ENCODE measurements around the gene NUP98.

Gene NUP98

GRCh38 chr11:3722100-3722499 lies 75.3 kb downstream of the NUP98 start:
- DNase-seq, result no peak
- H2BK12ac ChIP-seq (ENCODE audit: low read length), result no peak overlapping the region
- H3K79me1 ChIP-seq (ENCODE audit: low read length), result no peaks in the 10 kb centered on the region
- no peaks in the 10 kb centered on the region for H3K9me3 ChIP-seq (ENCODE audit: insufficient read depth, low read depth, low read length)
- H4K8ac ChIP-seq (ENCODE audit: low read depth, low read length), result no peak overlapping the region
- no peak overlapping the region for H4K91ac ChIP-seq (ENCODE audit: low read depth, low read length)
- no peak overlapping the region for H3K18ac ChIP-seq (ENCODE audit: low read length)
- no peak overlapping the region for H2BK120ac ChIP-seq (ENCODE audit: insufficient read depth, low read length, poor library complexity)
- no peak overlapping the region for H3K23ac ChIP-seq (ENCODE audit: low read length)
- no peak overlapping the region for H2AK5ac ChIP-seq (ENCODE audit: low read length)
- peaks cover 27 to 30% of the 10 kb centered on the region in 2 experiments for H3K36me3 ChIP-seq (ENCODE audit: control insufficient read depth in 1 of 2, insufficient read depth in 2 of 2, low read length in 2 of 2)
- no peak overlapping the region for H2BK5ac ChIP-seq (ENCODE audit: low read depth, low read length, poor library complexity)
- H3K79me2 ChIP-seq (ENCODE audit: control insufficient read depth, insufficient read depth, low read length, poor library complexity), result no peaks in the 10 kb centered on the region
- no peaks in the 10 kb centered on the region for H3K27me3 ChIP-seq (ENCODE audit: insufficient read depth, low read length)
- H3K4me1 ChIP-seq (ENCODE audit: control insufficient read depth in 1 of 2, insufficient read depth in 2 of 2, low read length in 2 of 2), result no peaks in the 10 kb centered on the region
- H3K4me3 ChIP-seq (ENCODE audit: low read depth, low read length), result no peak overlapping the region
- H3K14ac ChIP-seq (ENCODE audit: low read length), result no peak overlapping the region
- H3K4ac ChIP-seq (ENCODE audit: low read depth, low read length), result no peak overlapping the region
- no peak overlapping the region for H3K4me2 ChIP-seq (ENCODE audit: low read length)
- no CpG with 5 or more reads among the region's 2 CpGs for WGBS (ENCODE audit: extremely low coverage, insufficient coverage, insufficient read length)
- no peak overlapping the region for H4K12ac ChIP-seq (ENCODE audit: low read depth, low read length)
- H3K9ac ChIP-seq (ENCODE audit: low read length), result no peak overlapping the region
- no peak overlapping the region for H2AFZ ChIP-seq (ENCODE audit: insufficient read depth, low read length, poor library complexity)
- no peak overlapping the region for H3K27ac ChIP-seq (ENCODE audit: low read depth, low read length)

DNA sequence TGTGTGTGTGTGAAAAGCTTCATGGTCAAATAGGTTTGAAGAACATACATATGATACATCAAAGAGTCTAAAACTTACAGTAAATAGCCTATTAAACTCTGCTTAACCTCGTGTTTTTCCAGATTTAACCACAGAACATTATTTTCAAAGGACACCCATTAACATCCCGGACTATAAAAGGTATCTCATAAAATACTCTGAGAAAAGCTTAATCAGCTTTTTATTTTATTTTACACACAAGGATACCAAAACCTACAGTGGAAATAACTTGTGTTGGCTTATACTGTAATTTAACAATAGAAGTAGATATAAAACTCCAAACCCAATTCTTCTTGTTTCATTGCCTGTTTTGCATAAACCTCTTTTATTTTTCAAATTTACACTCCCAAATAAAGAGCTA lies 76.4 kb downstream of the NUP98 start:
- no CpG with 5 or more reads among the region's 2 CpGs for WGBS (ENCODE audit: extremely low coverage, insufficient coverage, insufficient read length)
- Histone ChIP-seq H3K36me3 (ENCODE audit: control insufficient read depth in 1 of 2, insufficient read depth in 2 of 2, low read length in 2 of 2) (peaks cover 31 to 35% of the 10 kb centered on the region in 2 experiments), H3K4ac (ENCODE audit: low read depth, low read length) (no peak overlapping the region)

GRCh38 chr11:3712274-3712673 lies 85.1 kb downstream of the NUP98 start:
- Histone ChIP-seq H3K27ac (ENCODE audit: low read depth, low read length) (no peak overlapping the region), H3K14ac (ENCODE audit: low read length) (no peak overlapping the region), H3K18ac (ENCODE audit: low read length) (no peak overlapping the region), H2BK120ac (ENCODE audit: insufficient read depth, low read length, poor library complexity) (no peak overlapping the region), H2BK5ac (ENCODE audit: low read depth, low read length, poor library complexity) (no peak overlapping the region), H3K9ac (ENCODE audit: low read length) (no peak overlapping the region), H3K4me1 (ENCODE audit: control insufficient read depth in 1 of 2, insufficient read depth in 2 of 2, low read length in 2 of 2) (no peaks in the 10 kb centered on the region), H3K4me2 (ENCODE audit: low read length) (no peak overlapping the region), H3K79me1 (ENCODE audit: low read length) (no peaks in the 10 kb centered on the region), H4K91ac (ENCODE audit: low read depth, low read length) (no peak overlapping the region), H3K79me2 (ENCODE audit: control insufficient read depth, insufficient read depth, low read length, poor library complexity) (no peaks in the 10 kb centered on the region), H2BK12ac (ENCODE audit: low read length) (no peak overlapping the region), H3K4me3 (ENCODE audit: low read depth, low read length) (no peak overlapping the region), H2AK5ac (ENCODE audit: low read length) (no peak overlapping the region), H3K4ac (ENCODE audit: low read depth, low read length) (no peak overlapping the region), H3K36me3 (ENCODE audit: control insufficient read depth in 1 of 2, insufficient read depth in 2 of 2, low read length in 2 of 2) (peaks cover 29 to 38% of the 10 kb centered on the region in 2 experiments), H2AFZ (ENCODE audit: insufficient read depth, low read length, poor library complexity) (no peak overlapping the region), H3K23ac (ENCODE audit: low read length) (no peak overlapping the region), H4K12ac (ENCODE audit: low read depth, low read length) (no peak overlapping the region), H3K27me3 (ENCODE audit: insufficient read depth, low read length) (no peaks in the 10 kb centered on the region), H3K9me3 (ENCODE audit: insufficient read depth, low read depth, low read length) (peaks cover 1% of the 10 kb centered on the region), H4K8ac (ENCODE audit: low read depth, low read length) (no peak overlapping the region)
- no CpG with 5 or more reads among the region's 6 CpGs for WGBS (ENCODE audit: extremely low coverage, insufficient coverage, insufficient read length)
- DNase-seq, result no peak

More for the DNA sequence above, 76.4 kb downstream of the NUP98 start:
- Histone ChIP-seq H2BK120ac (ENCODE audit: insufficient read depth, low read length, poor library complexity) (no peak overlapping the region), H3K4me3 (ENCODE audit: low read depth, low read length) (no peak overlapping the region), H3K4me1 (ENCODE audit: control insufficient read depth in 1 of 2, insufficient read depth in 2 of 2, low read length in 2 of 2) (no peaks in the 10 kb centered on the region), H3K18ac (ENCODE audit: low read length) (no peak overlapping the region), H3K14ac (ENCODE audit: low read length) (no peak overlapping the region), H3K4me2 (ENCODE audit: low read length) (no peak overlapping the region), H3K79me2 (ENCODE audit: control insufficient read depth, insufficient read depth, low read length, poor library complexity) (no peaks in the 10 kb centered on the region), H2AFZ (ENCODE audit: insufficient read depth, low read length, poor library complexity) (no peak overlapping the region), H4K8ac (ENCODE audit: low read depth, low read length) (no peak overlapping the region), H3K23ac (ENCODE audit: low read length) (no peak overlapping the region), H4K12ac (ENCODE audit: low read depth, low read length) (no peak overlapping the region), H4K91ac (ENCODE audit: low read depth, low read length) (no peak overlapping the region), H3K79me1 (ENCODE audit: low read length) (no peaks in the 10 kb centered on the region), H3K27ac (ENCODE audit: low read depth, low read length) (no peak overlapping the region), H3K27me3 (ENCODE audit: insufficient read depth, low read length) (no peaks in the 10 kb centered on the region), H2BK12ac (ENCODE audit: low read length) (no peak overlapping the region), H3K9ac (ENCODE audit: low read length) (no peak overlapping the region), H2AK5ac (ENCODE audit: low read length) (no peak overlapping the region), H3K9me3 (ENCODE audit: insufficient read depth, low read depth, low read length) (no peaks in the 10 kb centered on the region), H2BK5ac (ENCODE audit: low read depth, low read length, poor library complexity) (no peak overlapping the region)
- DNase-seq, result no peak

DNA sequence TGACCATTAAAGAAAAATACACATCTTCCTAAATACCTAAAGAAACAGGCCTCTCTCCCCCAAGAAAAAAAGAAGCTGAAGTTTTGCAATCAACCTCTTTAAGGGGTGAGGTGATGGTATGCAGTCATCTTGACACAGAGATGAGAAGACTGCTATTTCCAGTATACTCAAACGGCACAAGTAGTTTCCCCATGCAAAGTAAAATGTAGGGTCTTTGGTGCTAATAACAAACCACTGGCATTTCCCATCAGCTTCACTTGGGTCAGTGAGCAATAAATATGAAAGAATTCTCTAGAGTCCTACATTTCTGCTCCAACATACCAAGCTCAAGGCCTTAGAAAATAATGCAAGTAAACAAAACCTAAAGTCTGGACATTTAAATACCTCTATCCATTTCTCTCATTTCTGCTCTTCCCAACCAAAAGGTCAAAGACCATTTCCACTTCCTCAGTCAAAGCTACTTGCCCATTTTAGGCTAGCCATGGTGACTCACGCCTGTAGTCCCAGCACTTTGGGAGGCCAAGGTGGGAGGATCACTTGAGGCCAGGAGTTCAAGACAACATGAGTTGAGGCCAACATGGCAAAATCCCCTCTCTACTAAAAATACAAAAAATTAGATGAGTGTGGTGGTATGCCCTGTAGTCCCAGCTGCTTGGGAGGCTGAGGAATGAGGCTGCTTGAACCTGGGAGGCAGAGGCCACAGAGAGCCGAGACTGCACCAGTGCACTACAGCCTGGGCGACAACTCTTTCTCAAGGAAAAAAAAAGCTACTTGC lies 86.7 kb downstream of the NUP98 start:
- Histone ChIP-seq H3K4me1 (ENCODE audit: control insufficient read depth in 1 of 2, insufficient read depth in 2 of 2, low read length in 2 of 2) (no peaks in the 10 kb centered on the region), H4K91ac (ENCODE audit: low read depth, low read length) (no peak overlapping the region), H2AFZ (ENCODE audit: insufficient read depth, low read length, poor library complexity) (no peak overlapping the region), H3K18ac (ENCODE audit: low read length) (no peak overlapping the region), H3K36me3 (ENCODE audit: control insufficient read depth in 1 of 2, insufficient read depth in 2 of 2, low read length in 2 of 2) (peaks cover 27 to 34% of the 10 kb centered on the region in 2 experiments), H3K79me1 (ENCODE audit: low read length) (no peaks in the 10 kb centered on the region), H2BK5ac (ENCODE audit: low read depth, low read length, poor library complexity) (no peak overlapping the region), H3K9me3 (ENCODE audit: insufficient read depth, low read depth, low read length) (peaks cover 1% of the 10 kb centered on the region), H4K12ac (ENCODE audit: low read depth, low read length) (no peak overlapping the region), H3K4ac (ENCODE audit: low read depth, low read length) (no peak overlapping the region), H3K27ac (ENCODE audit: low read depth, low read length) (no peak overlapping the region), H3K4me3 (ENCODE audit: low read depth, low read length) (no peak overlapping the region), H3K4me2 (ENCODE audit: low read length) (no peak overlapping the region), H3K23ac (ENCODE audit: low read length) (no peak overlapping the region), H2AK5ac (ENCODE audit: low read length) (no peak overlapping the region), H3K27me3 (ENCODE audit: insufficient read depth, low read length) (no peaks in the 10 kb centered on the region), H4K8ac (ENCODE audit: low read depth, low read length) (no peak overlapping the region), H3K14ac (ENCODE audit: low read length) (no peak overlapping the region), H3K9ac (ENCODE audit: low read length) (no peak overlapping the region), H2BK12ac (ENCODE audit: low read length) (no peak overlapping the region), H3K79me2 (ENCODE audit: control insufficient read depth, insufficient read depth, low read length, poor library complexity) (no peaks in the 10 kb centered on the region), H2BK120ac (ENCODE audit: insufficient read depth, low read length, poor library complexity) (no peak overlapping the region)
- no peak for DNase-seq
- WGBS (ENCODE audit: extremely low coverage, insufficient coverage, insufficient read length), result no CpG with 5 or more reads among the region's 4 CpGs
